Activated T-cell treated with anti-CD3 and anti-CD28 coated beads, Interleukin-2, amount 50 U/mL, for 4 hours (primary cell): ENCODE measurements around the gene IQSEC3. TPM values are rescaled to one million over a fixed set of nuclear protein-coding genes. Genes with fewer than 3 reads are reported as not detected.
A peak's percentile ranks its signal among the peaks of the same experiment; 100 is the strongest.

ENCODE experiments used
- ATAC-seq, 2 donors: fragments of 200-7000 bp; cut with Tn5 transposase; one replicate each; pipeline ENCODE4 v1.10.0; 2021
- DNase-seq: peaks from one replicate; pipeline ENCODE4 v3.0.0-alpha.2; 2020
- H3K27me3 Mint-ChIP-seq: one replicate; pipeline ENCODE4 v1.8.0; 2021; ENCODE audit warnings: low read depth, mixed read lengths
- H3K36me3 Mint-ChIP-seq: one replicate; pipeline ENCODE4 v1.8.0; 2022; ENCODE audit warnings: mixed read lengths; ENCODE audit not compliant: insufficient read depth
- H3K4me1 Mint-ChIP-seq: one replicate; pipeline ENCODE4 v1.8.0; 2021; ENCODE audit warnings: low read depth, mixed read lengths
- H3K4me3 Mint-ChIP-seq: one replicate; pipeline ENCODE4 v1.8.0; 2021; ENCODE audit warnings: mild to moderate bottlenecking, moderate library complexity, mixed read lengths
- H3K9me3 Mint-ChIP-seq: one replicate; pipeline ENCODE4 v1.8.0; 2021; ENCODE audit warnings: mixed read lengths
- total RNA-seq, 3 donors: library from RNA; stranded (reverse); gene quantifications; one replicate each; pipeline ENCODE4 v1.2.1, GENCODE V29; 2021

IQSEC3 gene
- total RNA-seq, 3 donors from 2014 or later: 0.46 to 0.82 (median 0.51) TPM

DNA sequence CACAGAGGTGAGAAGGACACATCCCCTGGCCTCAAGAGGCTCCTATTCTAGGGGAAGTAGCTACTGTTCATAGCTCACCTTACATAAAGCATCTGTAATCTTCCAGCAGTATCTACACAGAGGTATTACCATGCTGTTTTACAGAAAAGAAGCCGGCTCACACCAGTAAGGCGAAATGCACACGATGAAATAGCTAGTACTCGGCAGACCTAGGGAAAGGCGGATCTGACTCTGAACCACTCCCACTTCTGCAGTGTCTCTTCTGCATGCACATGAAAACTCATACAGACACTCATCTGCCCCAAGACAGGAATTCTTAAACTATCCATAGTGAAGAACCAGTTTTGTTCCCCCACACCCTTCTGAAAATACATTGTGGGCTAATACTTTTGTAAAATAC lies 73.6 kb downstream of the IQSEC3 start:
- no peak for ATAC-seq
- no peak overlapping the region for H3K4me3 Mint-ChIP-seq
- H3K36me3 Mint-ChIP-seq: no peaks in the 10 kb centered on the region

GRCh38 chr12:143964-144649 lies 77.5 kb downstream of the IQSEC3 start:
- ATAC-seq (no peak), DNase-seq (no peak)
- H3K9me3 Mint-ChIP-seq: no peaks in the 10 kb centered on the region
- H3K36me3 Mint-ChIP-seq: no peaks in the 10 kb centered on the region
- peaks cover 11% of the 10 kb centered on the region for H3K4me1 Mint-ChIP-seq
- H3K4me3 Mint-ChIP-seq: no peak overlapping the region
- H3K27me3 Mint-ChIP-seq: peaks cover 25% of the 10 kb centered on the region

More for the DNA sequence above, 73.6 kb downstream of the IQSEC3 start:
- Mint-ChIP-seq H3K27me3 (peaks cover 39% of the 10 kb centered on the region), H3K9me3 (no peaks in the 10 kb centered on the region), H3K4me1 (peaks cover 11% of the 10 kb centered on the region)
- no peak for DNase-seq

- Mint-ChIP-seq H3K9me3 (no peaks in the 10 kb centered on the region), H3K4me1 (peaks cover 10% of the 10 kb centered on the region), H3K4me3 (no peak overlapping the region), H3K27me3 (peaks cover 22% of the 10 kb centered on the region), H3K36me3 (no peaks in the 10 kb centered on the region)
- DNase-seq: no peak
- ATAC-seq: no peak
These were observed 78.2 kb downstream of the IQSEC3 start for GRCh38 chr12:144650-145284.

GRCh38 chr12:145369-145960 lies 78.9 kb downstream of the IQSEC3 start:
- peaks cover 4% of the 10 kb centered on the region for H3K4me1 Mint-ChIP-seq
- no peak for ATAC-seq
- peaks cover 15% of the 10 kb centered on the region for H3K27me3 Mint-ChIP-seq
- no peak for DNase-seq
- no peaks in the 10 kb centered on the region for H3K9me3 Mint-ChIP-seq
- no peak overlapping the region for H3K4me3 Mint-ChIP-seq
- no peaks in the 10 kb centered on the region for H3K36me3 Mint-ChIP-seq

GRCh38 chr12:147242-147641 lies 80.7 kb downstream of the IQSEC3 start:
- Mint-ChIP-seq H3K4me3 (no peak overlapping the region), H3K27me3 (peaks cover 6% of the 10 kb centered on the region)
- ATAC-seq: no peak

DNA sequence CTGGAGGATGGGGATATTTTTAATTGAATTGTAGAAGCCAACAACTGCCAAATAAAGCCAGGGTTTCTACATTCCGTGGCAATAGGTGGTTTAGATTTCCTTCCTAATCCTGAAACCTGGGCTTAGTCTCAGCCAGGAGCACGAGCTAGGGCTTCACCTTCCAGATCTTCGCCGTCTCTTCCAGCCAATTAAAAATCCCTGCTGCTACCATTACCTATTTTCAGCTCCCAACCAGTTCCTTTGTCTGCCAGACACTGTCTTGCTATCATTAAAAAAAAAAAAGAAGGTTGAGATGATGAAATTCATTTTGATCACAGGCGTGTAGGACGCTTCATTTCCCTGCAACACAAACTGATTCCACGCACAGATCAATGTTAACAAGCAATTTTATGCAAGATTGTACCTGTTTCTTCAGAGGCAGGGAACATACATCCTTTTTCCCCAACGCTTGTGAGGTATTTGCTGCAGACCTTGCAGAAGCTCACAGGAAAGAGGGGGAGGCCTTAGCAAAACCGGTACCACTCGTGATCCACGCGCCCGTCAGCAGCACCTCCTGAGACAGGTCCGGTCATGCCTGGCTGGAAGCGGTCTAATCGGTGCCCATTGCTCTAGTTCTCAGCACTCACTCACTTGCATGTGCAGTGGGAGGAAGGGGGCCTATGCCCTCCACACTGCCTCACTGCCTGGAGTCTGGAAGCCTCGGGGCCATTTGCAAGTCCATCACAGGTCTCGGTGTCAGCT lies 82.3 kb downstream of the IQSEC3 start:
- H3K4me3 Mint-ChIP-seq: no peak overlapping the region
- no peaks in the 10 kb centered on the region for H3K36me3 Mint-ChIP-seq
- no peak for ATAC-seq
- peaks cover 9% of the 10 kb centered on the region for H3K4me1 Mint-ChIP-seq
- peaks cover 7% of the 10 kb centered on the region for H3K27me3 Mint-ChIP-seq
- DNase-seq: no peak
- H3K9me3 Mint-ChIP-seq: no peaks in the 10 kb centered on the region

More at GRCh38 chr12:147242-147641, 80.7 kb downstream of the IQSEC3 start:
- no peak for DNase-seq
- Mint-ChIP-seq H3K4me1 (peaks cover 3% of the 10 kb centered on the region), H3K36me3 (no peaks in the 10 kb centered on the region), H3K9me3 (no peaks in the 10 kb centered on the region)

DNA sequence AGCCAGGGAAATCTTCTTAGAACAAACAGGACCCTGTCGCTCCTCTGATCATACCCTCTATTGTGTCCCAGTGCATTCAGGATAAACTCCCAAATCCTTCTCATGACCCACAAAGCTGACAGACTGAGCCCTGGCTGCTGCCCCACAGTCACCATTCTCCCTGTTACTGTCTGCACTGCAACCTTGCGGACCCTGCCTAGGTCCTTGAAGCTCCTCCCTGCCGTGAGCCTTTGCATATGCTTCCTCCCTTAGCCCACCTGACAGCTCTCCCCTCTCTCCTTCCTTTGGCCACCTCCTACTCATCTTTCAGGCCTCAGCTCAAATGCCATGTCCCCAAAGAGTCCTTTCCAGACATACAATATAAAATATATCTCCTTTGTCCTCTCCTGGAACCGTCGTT lies 85.0 kb downstream of the IQSEC3 start:
- no peaks in the 10 kb centered on the region for H3K9me3 Mint-ChIP-seq
- H3K36me3 Mint-ChIP-seq: no peaks in the 10 kb centered on the region
- DNase-seq (no peak), ATAC-seq (no peak)
- no peak overlapping the region for H3K4me3 Mint-ChIP-seq
- peaks cover 6% of the 10 kb centered on the region for H3K4me1 Mint-ChIP-seq
- peaks cover 9% of the 10 kb centered on the region for H3K27me3 Mint-ChIP-seq

GRCh38 chr12:152440-152839 lies 85.9 kb downstream of the IQSEC3 start:
- ATAC-seq (no peak), DNase-seq (no peak)
- H3K27me3 Mint-ChIP-seq: peaks cover 9% of the 10 kb centered on the region
- peaks cover 6% of the 10 kb centered on the region for H3K4me1 Mint-ChIP-seq
- no peaks in the 10 kb centered on the region for H3K36me3 Mint-ChIP-seq
- H3K4me3 Mint-ChIP-seq: no peak overlapping the region
- no peaks in the 10 kb centered on the region for H3K9me3 Mint-ChIP-seq

- ATAC-seq (peak; percentile 79 to 87), DNase-seq (peak; percentile 34)
- Mint-ChIP-seq H3K4me1 (peaks cover 6% of the 10 kb centered on the region), H3K36me3 (no peaks in the 10 kb centered on the region), H3K9me3 (no peaks in the 10 kb centered on the region), H3K4me3 (no peak overlapping the region), H3K27me3 (peaks cover 9% of the 10 kb centered on the region)
These were observed 86.6 kb downstream of the IQSEC3 start for GRCh38 chr12:153080-153746.

DNA sequence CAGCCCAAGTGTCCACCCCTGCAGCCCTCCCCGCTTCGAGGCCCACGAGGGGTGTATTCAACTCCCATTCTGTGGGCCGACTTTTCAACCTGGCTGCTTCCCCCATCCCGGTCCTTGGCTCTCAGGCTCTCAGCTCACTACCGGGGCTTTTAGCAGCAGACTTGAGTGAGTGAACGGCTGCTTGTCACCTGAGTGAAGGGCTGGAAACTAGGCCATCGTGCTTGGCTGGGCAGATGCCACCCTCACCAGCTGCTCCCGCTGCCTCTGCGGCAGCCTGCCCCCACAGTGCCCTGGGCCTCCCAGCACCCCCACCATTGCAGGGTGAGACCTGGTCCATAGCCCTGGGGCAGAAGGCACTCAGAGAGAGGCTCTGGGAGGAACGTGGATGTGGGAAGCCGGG lies 87.5 kb downstream of the IQSEC3 start:
- DNase-seq (no peak), ATAC-seq (no peak)
- Mint-ChIP-seq H3K4me1 (peaks cover 6% of the 10 kb centered on the region), H3K4me3 (no peak overlapping the region), H3K27me3 (peaks cover 9% of the 10 kb centered on the region), H3K9me3 (no peaks in the 10 kb centered on the region), H3K36me3 (no peaks in the 10 kb centered on the region)

DNA sequence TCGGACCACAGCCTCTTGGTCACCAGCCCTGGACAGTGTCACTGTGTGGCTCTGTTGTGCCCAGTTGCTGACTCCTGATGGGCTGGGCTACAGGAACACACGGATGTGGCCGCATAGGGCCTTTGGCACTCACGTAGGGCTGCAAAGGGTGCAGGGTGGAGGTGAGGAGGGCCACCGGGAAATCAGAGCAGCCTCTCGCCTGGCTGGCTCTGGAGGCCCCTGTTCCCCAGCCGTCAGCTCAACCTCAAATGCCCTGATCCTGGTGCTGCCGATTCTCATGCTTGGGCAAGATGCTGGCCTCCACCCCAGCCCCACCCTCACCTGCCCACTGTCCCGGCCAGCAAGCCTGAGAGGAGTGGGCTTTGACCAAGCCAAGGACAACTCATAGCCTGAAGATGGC lies 88.4 kb downstream of the IQSEC3 start:
- H3K9me3 Mint-ChIP-seq: no peaks in the 10 kb centered on the region
- no peak for ATAC-seq

DNA sequence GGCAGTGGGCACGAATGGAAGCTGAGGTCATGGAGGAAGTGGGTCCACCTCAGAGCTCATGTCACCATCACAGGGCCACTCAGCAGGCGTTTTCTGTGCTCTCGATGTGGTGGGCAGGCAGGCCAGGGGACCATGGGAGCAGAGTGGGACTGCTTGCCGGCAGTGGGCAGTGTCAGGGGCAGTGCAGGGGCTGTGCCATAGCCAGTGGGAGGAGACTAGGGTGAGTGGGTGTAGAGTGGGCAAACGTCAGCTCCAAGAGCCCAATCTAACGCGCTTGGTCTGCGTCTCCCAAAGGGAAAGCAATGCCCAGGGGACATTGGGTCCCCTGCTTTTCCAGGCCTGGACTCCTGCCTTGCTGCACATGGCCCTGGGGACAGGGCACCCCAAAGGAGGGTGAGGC lies 89.1 kb downstream of the IQSEC3 start:
- DNase-seq (no peak), ATAC-seq (no peak)
- Mint-ChIP-seq H3K4me3 (no peak overlapping the region), H3K36me3 (no peaks in the 10 kb centered on the region), H3K27me3 (peaks cover 5% of the 10 kb centered on the region), H3K9me3 (no peaks in the 10 kb centered on the region), H3K4me1 (peaks cover 6% of the 10 kb centered on the region)

More for the DNA sequence above, 88.4 kb downstream of the IQSEC3 start:
- no peaks in the 10 kb centered on the region for H3K36me3 Mint-ChIP-seq
- H3K27me3 Mint-ChIP-seq: peaks cover 5% of the 10 kb centered on the region
- DNase-seq: no peak
- H3K4me3 Mint-ChIP-seq: no peak overlapping the region
- peaks cover 6% of the 10 kb centered on the region for H3K4me1 Mint-ChIP-seq

GRCh38 chr12:156945-157344 lies 90.4 kb downstream of the IQSEC3 start:
- H3K27me3 Mint-ChIP-seq: peaks cover 5% of the 10 kb centered on the region
- DNase-seq (no peak), ATAC-seq (no peak)
- H3K4me3 Mint-ChIP-seq: no peak overlapping the region
- peaks cover 6% of the 10 kb centered on the region for H3K4me1 Mint-ChIP-seq
- H3K36me3 Mint-ChIP-seq: no peaks in the 10 kb centered on the region
- H3K9me3 Mint-ChIP-seq: no peaks in the 10 kb centered on the region

DNA sequence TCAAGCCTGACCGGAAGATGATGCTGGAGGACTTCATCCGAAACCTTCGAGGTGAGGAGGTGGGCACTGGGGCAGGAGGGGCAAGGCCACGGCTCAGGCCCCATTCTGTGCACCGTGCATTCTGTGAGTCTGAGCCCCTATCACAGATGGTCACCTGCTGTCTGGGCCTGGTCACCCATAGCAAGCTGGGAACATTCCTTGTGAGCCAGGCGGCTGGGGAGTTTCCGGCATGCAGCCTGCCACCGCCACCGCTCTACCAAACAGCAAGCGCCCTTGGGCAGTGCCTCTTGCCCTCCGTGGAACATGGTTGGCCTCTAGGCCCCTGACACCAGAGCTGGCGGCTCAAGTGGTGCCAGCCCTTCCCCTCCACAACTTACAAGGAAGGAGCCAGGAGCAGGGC lies 91.1 kb downstream of the IQSEC3 start:
- H3K36me3 Mint-ChIP-seq: no peaks in the 10 kb centered on the region
- no peak overlapping the region for H3K4me3 Mint-ChIP-seq
- H3K9me3 Mint-ChIP-seq: no peaks in the 10 kb centered on the region
- DNase-seq (no peak), ATAC-seq (no peak)
- peaks cover 6% of the 10 kb centered on the region for H3K4me1 Mint-ChIP-seq
- H3K27me3 Mint-ChIP-seq: peaks cover 5% of the 10 kb centered on the region
